HG03432 (cell line): ENCODE measurements around the gene ISG20.

Source experiments
- ATAC-seq: cut with Tn5 transposase; IDR thresholded peaks from one replicate; pipeline ENCODE4 v1.9.1; 2021; ENCODE audit warnings: mild to moderate bottlenecking, moderate library complexity; ENCODE audit not compliant: unreplicated experiment

Gene ISG20

DNA sequence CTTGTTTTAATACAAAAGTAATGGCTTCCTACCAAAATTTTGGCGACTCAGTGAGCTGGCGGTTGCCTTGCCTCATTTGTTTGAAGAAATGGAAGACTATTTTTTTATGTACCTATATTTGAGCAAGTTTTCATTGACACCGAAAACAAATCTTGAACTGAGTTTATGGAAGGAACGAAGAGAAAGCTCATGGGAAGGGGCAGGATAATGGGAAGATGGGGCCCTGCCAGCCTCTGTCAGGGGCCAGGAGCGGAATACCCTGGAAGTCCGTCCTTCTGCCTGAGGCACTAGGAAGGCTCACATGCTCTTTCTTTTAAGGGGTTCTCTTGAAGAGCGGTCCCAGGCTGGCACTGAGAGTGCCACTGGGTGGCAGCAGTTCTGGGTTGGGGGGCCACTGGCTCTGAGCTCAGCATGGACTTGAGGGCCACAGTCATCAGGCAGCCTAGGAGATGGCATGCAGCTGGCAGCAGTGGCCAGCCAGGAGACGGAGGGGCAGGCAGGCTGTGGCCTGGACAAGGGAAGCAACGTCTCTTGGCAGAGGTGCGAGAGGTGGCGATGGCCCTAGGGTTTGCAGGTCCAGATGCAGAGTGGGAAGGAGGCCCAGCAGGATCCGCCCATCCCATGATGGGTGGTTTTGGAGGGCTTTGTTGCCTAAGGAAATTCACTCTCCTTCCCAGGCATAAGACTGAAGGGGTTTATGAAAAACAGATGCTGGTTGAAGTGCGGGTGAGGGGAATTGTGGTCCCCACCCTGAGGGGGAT, 41.6 kb downstream of the ISG20 start:
- ATAC-seq = no peak

DNA sequence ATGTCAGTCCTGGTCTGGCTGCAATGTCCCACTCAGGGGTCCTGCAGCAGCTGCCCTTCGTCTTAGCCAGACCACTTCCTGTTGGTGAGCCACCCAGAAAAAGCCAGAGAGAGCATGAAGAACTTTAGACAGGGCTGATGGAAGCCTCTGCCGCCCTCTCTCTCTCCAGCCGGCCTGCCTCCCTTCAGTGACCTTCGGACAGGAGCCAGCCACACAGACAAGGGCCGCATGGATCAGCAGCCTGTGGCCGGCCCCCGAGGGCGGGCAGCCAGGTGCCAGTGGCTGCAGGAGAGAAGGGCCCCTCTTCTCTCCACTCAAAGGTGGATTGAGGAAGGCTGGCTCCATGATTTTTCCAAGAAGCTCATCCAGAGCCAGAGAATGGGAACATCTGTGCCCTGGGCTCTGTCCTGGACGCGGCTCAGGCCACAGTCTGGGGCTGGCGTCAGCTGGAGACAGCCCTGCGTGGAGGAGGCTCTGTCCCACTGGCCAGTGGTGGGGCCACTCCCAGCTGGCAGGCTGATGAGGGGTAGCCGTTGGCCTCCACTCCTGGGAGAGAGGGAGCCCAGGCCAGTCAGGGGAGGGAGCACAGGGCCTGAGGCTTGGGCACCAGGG, 42.9 kb downstream of the ISG20 start:
- no peak for ATAC-seq

DNA sequence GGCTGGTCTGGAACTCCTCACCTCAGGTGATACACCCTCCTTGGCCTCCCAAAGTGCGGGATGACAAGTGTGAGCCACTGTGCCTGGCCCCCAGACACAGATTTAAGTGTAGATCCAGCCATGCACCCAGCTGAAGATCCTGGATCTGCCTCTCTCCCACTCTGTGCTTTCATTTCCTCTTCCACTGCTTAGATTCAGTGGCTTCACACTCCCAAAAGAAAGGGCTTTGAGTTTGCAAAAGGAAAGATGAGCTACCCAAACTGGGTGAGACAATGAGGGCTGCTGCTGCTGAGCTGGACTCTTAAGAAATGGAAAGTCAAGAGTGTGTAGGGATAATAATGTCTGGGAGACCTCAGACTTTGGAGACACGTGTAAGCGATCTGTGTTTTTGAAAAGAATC, 45.5 kb downstream of the ISG20 start:
- ATAC-seq = no peak

DNA sequence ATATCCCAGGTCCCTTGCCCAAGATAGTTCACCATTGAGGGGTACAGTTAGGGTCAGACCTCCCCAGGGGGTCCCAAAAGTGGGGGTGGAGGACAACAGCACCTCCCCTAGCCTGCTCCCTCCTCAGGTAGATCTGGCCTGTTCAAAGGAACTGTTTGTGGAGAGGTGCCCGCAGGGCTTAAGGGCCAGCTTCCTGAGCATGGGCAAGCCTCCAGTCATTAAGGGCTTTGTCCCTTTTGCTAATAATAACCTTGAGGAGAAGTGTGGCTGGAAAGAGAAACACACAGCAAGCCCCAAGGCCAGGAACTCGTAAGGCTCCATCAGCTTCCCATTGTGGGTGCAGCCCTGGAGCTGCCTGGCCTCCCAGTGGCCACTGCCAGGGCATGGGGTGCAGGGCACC, 47.4 kb downstream of the ISG20 start:
- no peak for ATAC-seq

DNA sequence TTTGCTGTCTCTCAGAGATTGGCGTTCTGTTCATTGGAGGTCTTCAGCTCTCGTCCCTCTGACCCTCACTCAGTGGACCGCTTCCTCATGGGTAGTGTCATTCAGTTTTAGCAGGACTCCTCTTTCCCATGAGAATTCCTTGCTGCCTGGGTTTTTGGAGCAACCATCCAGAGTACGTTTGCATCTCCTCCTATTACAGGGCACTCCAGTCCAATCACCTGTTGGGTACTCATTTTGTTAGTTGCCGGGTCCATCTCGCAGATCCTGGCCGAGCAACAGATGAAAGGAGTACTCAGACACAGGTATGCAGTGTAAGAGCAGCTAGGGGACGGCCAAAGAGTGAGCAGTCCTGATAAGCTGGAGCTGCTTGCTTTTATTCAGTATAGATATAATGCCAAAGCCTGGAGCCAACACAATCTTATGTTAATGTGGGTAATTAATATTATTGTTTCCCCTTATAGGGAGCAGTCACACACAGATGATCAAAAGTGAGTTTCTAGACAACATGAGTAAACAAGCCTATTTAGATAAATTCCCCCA, 49.6 kb downstream of the ISG20 start:
- no peak for ATAC-seq

DNA sequence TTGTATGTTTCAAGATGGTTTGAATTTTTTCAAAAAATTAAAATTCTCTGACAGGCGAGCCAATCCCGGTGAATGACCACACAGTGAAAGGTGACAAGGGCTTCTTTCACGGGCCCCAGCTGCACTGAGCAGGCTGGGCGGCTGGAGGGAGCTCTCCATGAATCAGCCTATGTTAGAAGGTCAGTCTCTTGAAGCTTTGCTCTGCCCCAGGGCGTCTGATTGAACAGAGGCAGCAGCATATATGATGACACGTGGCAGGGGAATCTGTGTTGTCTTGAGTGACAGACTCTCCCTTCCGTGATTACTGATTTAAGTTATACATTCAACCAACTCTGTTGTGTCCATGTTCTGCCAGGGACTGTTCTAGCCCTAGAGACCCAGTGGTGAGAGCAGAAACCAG, 51.5 kb downstream of the ISG20 start:
- ATAC-seq = no peak

DNA sequence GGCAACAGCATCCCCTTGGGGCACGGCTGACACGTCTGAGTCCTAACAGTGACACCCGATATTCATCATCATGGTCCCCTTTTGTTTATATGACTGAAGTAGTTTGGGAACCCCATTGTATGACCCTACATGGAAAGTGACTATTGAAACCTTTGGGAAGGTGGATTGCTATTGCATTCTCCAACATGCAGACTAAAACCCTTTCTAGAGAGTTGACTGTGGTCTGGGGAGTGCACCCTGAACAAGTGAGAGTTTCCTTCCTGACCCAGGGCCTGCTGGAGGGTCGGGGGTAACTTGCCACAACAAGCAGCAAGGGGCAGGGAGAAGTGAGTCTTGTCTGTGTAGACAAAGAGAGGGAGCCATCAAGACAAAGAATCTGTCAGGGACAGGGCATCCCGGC, 54.4 kb downstream of the ISG20 start:
- no peak for ATAC-seq

DNA sequence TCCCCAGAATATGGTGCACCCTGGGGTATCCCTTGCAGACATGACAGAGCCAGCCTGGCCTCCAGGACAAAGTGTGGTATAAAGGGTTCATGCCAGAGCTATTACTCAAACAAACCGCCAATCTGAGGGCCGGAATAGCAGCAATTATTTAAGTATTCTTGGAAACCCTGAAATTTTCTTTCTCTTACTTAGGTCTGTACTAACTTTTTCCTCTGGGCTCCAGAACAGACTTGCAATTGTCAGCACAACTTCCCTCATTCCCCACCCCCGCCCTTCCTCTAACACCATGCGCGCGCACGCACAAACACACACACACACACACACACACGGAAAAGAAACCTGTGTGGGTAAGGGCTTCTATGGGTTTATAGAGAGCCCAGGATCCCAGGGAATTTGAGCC, 56.3 kb downstream of the ISG20 start:
- no peak for ATAC-seq

DNA sequence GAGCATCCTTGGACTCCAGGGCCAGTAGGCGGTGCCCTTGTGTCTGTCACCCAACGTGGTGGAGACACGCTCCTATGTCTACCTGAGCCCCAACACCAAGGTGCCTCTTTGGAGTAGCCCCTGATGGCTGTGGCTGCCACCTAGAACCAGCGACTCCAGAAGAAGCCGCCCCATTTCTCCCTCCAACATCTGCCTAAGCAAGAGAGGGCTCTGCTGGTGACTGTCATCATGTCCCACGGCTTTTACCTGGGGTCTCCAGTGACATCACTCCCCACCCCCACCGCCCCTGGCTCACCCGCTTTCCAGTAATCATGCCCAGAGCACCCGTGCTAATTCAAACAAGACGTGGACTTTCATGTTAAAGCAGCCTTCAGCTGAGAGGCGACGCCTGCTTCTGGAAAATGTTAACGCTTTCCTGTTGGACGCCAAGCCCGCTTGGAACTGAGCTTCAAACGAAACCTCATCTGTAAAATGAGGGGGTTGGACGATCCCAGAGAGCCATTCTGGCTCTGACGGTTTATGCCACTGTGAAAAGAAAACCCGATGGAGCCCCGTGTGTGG, 57.0 kb downstream of the ISG20 start:
- ATAC-seq = no peak

DNA sequence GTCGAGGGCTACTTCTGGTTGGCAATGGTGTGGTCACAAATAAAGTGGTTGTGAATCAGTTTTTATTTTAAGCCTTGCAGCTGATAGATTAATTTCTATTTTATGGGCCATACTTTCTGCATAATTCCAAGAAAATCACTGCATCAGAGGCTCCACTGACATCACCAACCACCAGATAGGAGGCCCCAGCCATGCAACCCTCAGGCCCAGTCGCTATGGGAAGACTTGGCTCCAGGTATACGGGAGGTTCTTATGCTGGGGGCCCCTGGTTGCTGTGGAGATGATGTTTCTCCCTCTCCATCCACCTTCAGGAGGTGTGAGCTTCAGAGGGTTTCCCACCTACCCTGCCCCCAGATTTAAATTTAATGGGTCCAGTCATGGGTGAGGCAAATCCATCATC, 57.4 kb downstream of the ISG20 start:
- ATAC-seq = no peak

DNA sequence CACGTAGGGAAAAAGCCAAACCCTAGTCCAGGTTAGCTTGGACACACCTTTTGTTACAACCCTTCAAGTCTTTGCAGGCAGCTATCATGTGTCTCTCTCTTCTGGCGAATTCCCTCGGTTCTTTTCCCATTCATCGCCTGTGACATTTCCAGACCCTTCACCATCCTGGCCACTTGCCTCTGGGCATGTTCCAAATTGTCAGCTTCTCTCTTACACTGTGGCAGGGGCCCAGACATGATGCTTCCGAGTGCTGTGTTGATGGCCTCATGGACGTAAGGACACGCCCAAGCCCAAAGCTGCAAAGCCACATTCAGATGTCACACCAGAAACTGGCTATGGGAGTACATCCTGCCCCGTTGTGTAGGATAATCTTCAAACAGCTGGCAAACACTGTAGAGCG, 58.5 kb downstream of the ISG20 start:
- no peak for ATAC-seq

DNA sequence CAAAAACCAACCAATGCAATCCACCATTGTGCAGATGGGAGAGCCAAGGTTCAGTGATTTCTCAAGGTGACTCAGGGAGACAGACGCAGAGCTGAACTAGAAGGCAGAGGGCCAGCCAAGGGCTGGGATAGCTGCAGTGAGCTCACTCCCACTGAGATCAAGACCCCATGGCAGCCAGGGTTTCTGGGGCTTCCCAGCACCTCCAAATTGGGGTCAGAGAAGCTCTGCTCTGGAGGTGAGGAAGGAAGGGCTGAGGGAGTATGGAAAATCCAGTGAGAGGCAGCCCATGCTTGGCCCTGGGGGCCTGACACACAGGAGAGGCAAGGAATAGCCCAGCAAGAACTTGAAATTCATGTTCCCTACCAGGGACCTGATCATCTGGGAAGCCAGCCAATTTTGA, 61.0 kb downstream of the ISG20 start:
- no peak for ATAC-seq

DNA sequence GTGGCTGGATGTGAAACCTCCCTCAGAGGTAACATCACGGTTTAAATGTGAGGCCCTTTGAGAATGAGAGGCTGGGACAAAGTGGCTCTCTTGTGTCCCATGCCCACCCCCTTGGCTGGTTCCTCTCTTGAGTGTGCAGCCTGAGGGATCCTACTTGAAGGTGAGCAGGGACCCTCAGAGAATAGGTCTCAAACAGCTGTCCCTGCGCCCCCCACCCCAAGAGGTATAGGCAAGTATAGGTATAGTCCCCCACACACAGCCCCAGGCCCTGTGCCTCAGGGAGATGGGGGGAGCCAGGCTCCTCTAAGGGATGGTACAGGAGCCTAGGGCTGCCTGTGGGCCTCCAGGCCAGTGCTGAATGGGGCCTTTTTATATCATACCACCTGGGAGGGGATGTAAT, 61.9 kb downstream of the ISG20 start:
- no peak for ATAC-seq

DNA sequence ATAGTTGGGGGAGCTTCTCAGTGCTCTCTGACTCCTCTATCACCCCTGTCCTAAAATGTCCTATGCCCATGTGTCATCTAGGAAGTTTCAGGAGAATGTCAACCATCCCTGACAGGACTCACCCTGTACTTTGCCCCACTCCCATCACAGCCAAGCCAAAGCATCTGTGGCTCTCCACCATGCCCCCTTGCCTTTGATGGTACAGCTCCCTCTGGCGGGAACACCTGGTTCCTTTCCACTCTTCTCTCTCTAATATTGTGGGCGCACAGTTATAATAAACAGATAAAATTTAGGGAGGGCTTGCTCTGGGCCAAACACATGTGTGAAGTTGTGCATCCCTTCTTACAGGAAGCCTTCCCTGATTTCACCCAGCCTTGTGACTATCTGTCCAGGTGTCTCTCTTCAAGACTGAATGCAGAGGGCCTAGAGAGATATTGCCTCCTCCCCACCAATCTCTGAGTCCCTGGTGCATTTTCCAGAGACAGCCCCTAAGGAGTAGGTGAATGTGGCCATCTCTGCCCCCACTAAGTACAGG, 62.8 kb downstream of the ISG20 start:
- ATAC-seq = no peak

DNA sequence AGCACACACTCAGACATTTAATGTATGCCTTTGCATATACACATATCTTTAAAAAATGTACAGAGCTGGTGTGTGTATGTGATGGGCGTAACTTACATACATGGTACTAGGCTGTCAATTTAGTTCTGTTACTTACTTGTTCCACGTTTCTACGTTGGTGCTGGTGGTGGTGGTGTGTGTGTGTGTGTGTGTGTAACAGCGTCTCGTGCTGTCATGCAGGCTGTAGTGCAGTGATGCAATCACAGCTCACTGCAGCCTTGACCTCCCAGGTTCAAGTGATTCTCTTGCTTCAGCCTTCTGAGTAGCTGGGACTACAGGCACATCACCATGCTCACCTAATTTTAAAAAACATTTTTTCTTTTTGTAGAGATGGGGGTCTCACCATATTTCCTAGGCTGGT, 64.2 kb downstream of the ISG20 start:
- ATAC-seq = no peak

DNA sequence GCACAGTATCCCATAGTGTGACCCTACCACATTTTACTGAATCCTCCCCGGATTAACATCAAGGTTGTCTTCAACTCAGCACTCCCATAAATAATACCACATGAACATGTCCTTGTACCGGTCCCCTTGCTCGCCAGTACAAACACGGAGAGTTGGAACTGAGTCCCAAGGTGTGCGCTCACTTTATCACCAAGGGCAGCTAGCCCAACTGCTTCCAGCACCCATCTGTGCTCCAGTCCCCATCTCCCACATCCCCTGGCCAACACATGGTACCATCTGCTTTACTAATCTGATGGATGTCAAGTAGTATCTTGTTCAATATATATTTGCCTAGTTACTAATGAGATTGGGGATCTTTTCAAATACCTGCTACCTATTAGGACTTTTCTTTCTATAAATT, 64.7 kb downstream of the ISG20 start:
- ATAC-seq = no peak

DNA sequence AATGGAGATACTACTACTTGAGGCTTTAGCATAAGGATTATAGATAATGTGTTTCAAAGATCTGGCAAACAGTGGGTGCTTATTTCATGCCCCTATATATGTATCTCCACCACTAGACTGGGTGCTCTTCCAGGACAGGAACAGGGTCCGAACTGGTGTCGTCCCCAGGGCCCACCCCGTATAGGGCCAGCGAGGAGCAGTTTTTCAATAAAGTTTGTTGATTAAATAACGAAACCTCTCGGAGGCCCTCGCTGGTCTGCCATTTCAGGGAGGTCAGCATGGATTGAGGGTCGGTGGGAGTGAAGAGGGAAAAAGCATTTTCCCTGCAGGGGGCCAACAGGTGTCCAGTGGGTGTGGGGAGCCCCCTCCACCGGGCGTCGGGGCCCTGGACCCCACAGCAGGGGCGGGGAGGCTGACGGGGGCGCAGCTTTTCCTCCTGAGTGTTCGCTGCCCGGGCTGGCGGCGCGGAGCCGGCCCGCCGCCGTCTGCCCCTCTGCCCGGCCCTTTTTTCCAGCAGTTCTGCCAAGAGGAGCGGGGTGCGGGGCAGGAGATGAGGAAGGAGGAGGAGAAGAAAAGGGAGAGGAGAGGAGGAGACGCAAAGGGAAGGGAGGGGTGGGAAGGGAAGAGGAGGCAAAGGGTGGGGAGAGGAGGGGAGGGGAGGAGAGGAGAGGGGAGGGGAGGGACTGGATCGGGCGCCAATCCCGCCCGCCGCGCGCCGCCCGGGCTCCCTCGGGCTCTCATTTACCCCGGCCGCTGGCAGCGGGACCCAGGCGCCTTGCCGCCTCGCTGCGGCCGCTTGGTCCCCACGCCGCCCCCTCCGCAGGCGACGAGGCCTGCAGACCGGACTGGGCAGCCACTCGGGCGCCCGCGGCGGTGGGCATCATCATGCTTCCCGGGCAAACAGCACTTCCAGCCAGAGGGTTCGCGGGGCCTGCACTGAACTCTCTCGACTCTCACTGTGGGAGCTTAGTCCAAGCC, 66.3 kb downstream of the ISG20 start:
- no peak for ATAC-seq

DNA sequence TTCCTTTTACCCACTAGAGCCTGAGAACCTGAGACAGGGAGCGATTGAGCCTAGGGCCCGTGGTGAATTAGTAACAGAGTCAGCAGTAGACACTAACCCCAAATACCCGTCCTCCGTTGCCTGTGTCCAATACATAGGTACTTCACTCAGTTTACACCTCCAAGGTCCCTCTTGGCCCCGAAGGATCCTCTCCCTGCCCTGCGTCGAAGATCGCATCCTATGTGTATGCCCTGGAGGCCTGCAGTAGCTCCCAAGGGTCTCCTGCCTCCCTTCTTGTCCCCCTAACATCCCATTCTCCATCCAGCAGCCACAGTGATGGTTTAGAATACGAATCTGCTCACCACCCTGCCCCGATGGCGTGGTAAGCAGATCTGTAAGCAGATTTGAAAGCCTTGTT, 67.0 kb downstream of the ISG20 start:
- ATAC-seq = no peak
